Adrenal gland (tissue), 12 donors: ENCODE results near the gene WWOX. TPM values are rescaled to one million over a fixed set of nuclear protein-coding genes. Genes with fewer than 3 reads are reported as not detected.

Source experiments
- DNase-seq, 7 donors: peaks; one replicate each; pipeline ENCODE4 v3.0.0-alpha.2; 2019 to 2020
- H3K27ac ChIP-seq, 5 donors: fragments of 200-600 bp; sonication (generic) in 4 of 5; 1 replicate in 3 of 5; 2 replicates in 2 of 5; pipeline versions ENCODE4 v1.5.1 to v1.8.0; 2016 to 2020; ENCODE audit warnings: mild to moderate bottlenecking in 1 of 5
- H3K27me3 ChIP-seq: fragments of 200-600 bp; 2 replicates; pipeline ENCODE4 v1.8.0; 2021
- H3K36me3 ChIP-seq, 2 donors: fragments of 200-600 bp; replicated peaks in 1 of 2; 1 replicate in 1 of 2; 2 replicates in 1 of 2; pipeline versions ENCODE4 v1.5.1 to v1.8.0; 2018 to 2022
- H3K4me1 ChIP-seq, 2 donors: fragments of 200-600 bp; replicated peaks in 1 of 2; 1 replicate in 1 of 2; 2 replicates in 1 of 2; pipeline versions ENCODE4 v1.5.1 to v1.8.0; 2018 to 2021
- H3K4me3 ChIP-seq, 4 donors: fragments of 200-600 bp; sonication (generic) in 3 of 4; one replicate each; pipeline ENCODE4 v1.5.1; 2016 to 2018
- H3K9me3 ChIP-seq, 3 donors: fragments of 200-600 bp; sonication (generic) in 1 of 3; replicated peaks in 1 of 3; 1 replicate in 2 of 3; 2 replicates in 1 of 3; pipeline versions ENCODE4 v1.5.1 to v1.8.0; 2016 to 2021
- CTCF ChIP-seq, 6 experiments: fragments of 450-650 bp in 4 of 6; fragments of 200-600 bp in 2 of 6; sonication (generic) in 1 of 6; IDR thresholded peaks; 1 replicate in 5 of 6; 2 replicates in 1 of 6; pipeline versions ENCODE4 v1.5.1 to v1.8.0; 2016 to 2021; ENCODE audit warnings: antibody characterized with exemption in 6 of 6, mild to moderate bottlenecking in 2 of 6, moderate library complexity in 1 of 6
- POLR2A ChIP-seq, 2 donors: fragments of 450-650 bp; IDR thresholded peaks; one replicate each; pipeline ENCODE4 v1.6.1; 2017; ENCODE audit warnings: antibody characterized with exemption in 2 of 2, mild to moderate bottlenecking in 2 of 2, moderate library complexity in 1 of 2
- WGBS, 4 donors: extraction: QIAGEN DNeasy Blood & Tissue Kit in 2 of 4; methylation state at CpG; one replicate each; pipeline versions ENCODE4 v1.1.5 to v1.1.7; 2013 to 2017; 5-methylcytosine and 5-hydroxymethylcytosine counted together
- intact Hi-C, 2 donors: fragments of 100-400 bp; cut with DNase I; formaldehyde crosslinking; loops; one replicate each; pipeline versions ENCODE4 v1.14.1 to v1.15.0; 2022 to 2023
- polyA plus RNA-seq, 3 donors: library from polyadenylated mRNA; stranded (reverse); fragments of 200-250 nt in 2 of 3; fragments of 350-450 nt in 1 of 3; fragmentation: Illumina TruSeq in 1 of 3; extraction: RNeasy Lipid Tissue Mini Kit (QIAGEN cat#74804) in 1 of 3; gene quantifications; one replicate each; pipeline ENCODE4 v1.2.3, GENCODE V29; 2013 to 2014
- total RNA-seq, 9 donors: library from RNA; depleted of rRNA in 4 of 9; stranded (reverse); fragments of >200 nt in 4 of 9; fragments of 120-200 nt in 1 of 9; fragmentation: NEBNext Ultra II Directional in 1 of 9; extraction: Animal tissue kit (Norgen Biotek cat#: 25700) in 1 of 9; gene quantifications; one replicate each; pipeline versions ENCODE4 v1.1.0 to v1.2.4, GENCODE V29; 2013 to 2023
- donor health status: healthy with polysubstance abuse.
- donor health status: Bipolar disorder and iron deficiency.
- donor health status: DM: yes; HTN: yes; CAD: no.
- donor health status: DM: no; HTN: no; CAD: no.
- donor health status: DM: no; HTN: no; CAD: no.
- donor health status: DM: yes; HTN: yes; CAD: no.

WWOX gene
- total and polyA plus RNA-seq, 12 donors, result 11.8 to 74.6 (median 20.5) TPM

GRCh38 chr16:79026117-79026516 lies 926.7 kb downstream of the WWOX start:
- H3K4me3 ChIP-seq, result no peak overlapping the region
- H3K36me3 ChIP-seq, result no peaks in the 10 kb centered on the region
- DNase-seq, result no peak
- intact Hi-C loops, result no loop called here
- no peak overlapping the region for H3K27ac ChIP-seq
- H3K9me3 ChIP-seq, result no peaks in the 10 kb centered on the region
- no peaks in the 10 kb centered on the region for H3K4me1 ChIP-seq
- TF ChIP-seq POLR2A (IDR thresholded peaks at IDR 0.05) (no peak), CTCF (IDR thresholded peaks at IDR 0.05) (no peak)
- 91 to 97% (median 94%) methylated on average over 4 of the region's 4 CpGs for WGBS, 4 donors
- no peaks in the 10 kb centered on the region for H3K27me3 ChIP-seq

- Histone ChIP-seq H3K4me1 (peaks cover 0 to 4% of the 10 kb centered on the region in 2 donors), H3K36me3 (no peaks in the 10 kb centered on the region), H3K27me3 (no peaks in the 10 kb centered on the region), H3K27ac (no peak overlapping the region), H3K9me3 (no peaks in the 10 kb centered on the region), H3K4me3 (no peak overlapping the region)
- TF ChIP-seq CTCF (IDR thresholded peaks at IDR 0.05) (no peak), POLR2A (IDR thresholded peaks at IDR 0.05) (no peak)
- 86 to 99% (median 96%) methylated on average over 4 of the region's 4 CpGs for WGBS, 4 donors
- DNase-seq, result no peak
- intact Hi-C loops, result no loop called here
Observed at GRCh38 chr16:79036541-79036940, 937.1 kb downstream of the WWOX start.

GRCh38 chr16:79037521-79038373 lies 938.3 kb downstream of the WWOX start:
- no peak overlapping the region for H3K4me3 ChIP-seq
- H3K27ac ChIP-seq, result no peak overlapping the region
- H3K36me3 ChIP-seq, result no peaks in the 10 kb centered on the region
- H3K4me1 ChIP-seq, result peaks cover 0 to 4% of the 10 kb centered on the region in 2 donors
- no peak for DNase-seq
- intact Hi-C loops, result no loop called here
- H3K27me3 ChIP-seq, result no peaks in the 10 kb centered on the region
- WGBS, 4 donors, result 58 to 62% (median 61%) methylated on average over 10 of the region's 10 CpGs
- no peak for TF ChIP-seq CTCF (IDR thresholded peaks at IDR 0.05)
- TF ChIP-seq POLR2A (IDR thresholded peaks at IDR 0.05), result no peak
- no peaks in the 10 kb centered on the region for H3K9me3 ChIP-seq

GRCh38 chr16:79041206-79041605 lies 941.8 kb downstream of the WWOX start:
- intact Hi-C loops, result no loop called here
- WGBS, 4 donors, result 88 to 96% (median 90%) methylated on average over 8 of the region's 8 CpGs
- Histone ChIP-seq H3K36me3 (no peaks in the 10 kb centered on the region), H3K9me3 (no peaks in the 10 kb centered on the region), H3K4me1 (peaks cover 0 to 4% of the 10 kb centered on the region in 2 donors), H3K27ac (no peak overlapping the region), H3K27me3 (no peaks in the 10 kb centered on the region), H3K4me3 (no peak overlapping the region)
- DNase-seq, result no peak
- no peak for TF ChIP-seq CTCF (IDR thresholded peaks at IDR 0.05)
- TF ChIP-seq POLR2A (IDR thresholded peaks at IDR 0.05), result no peak
